ENCODE results near the gene SNX27.

The SNX27 gene

DNA sequence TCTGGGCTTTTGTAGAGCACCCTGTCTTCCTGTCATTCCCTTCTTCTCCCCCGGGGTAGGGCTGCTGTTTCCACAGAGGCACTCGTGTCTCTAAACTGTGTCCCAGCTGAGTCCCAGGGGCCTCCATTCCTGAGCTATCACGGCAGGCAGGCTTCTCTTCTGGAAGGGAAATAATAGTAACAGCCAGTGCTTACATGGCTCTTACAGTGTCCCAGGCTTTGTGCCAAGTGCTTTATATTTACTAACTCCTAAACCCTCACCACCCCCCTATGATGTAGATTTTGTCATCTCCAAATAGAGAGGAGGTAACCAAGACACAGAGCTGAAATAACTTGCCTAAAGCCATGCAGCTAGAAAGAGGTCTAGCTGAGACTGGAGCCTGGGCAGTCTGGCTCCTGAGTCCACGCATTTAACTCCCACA lies 106.2 kb downstream of the SNX27 start:
- H3K4me3 ChIP-seq (ENCODE audit: low read depth, low read length): no peak overlapping the region
- CTCF ChIA-PET: interaction anchor here (1.3 to 1.7 kb wide), 2 partner anchors 17 to 118 kb away, joined by 5 to 6 read pairs; no protein-coding TSS in a partner anchor
- POLR2A ChIA-PET: interaction anchor here (0.6 to 1.4 kb wide), 3 partner anchors 47 to 178 kb away, joined by 4 to 8 read pairs (median 7); partner anchors contain the start of gene TUFT1
- no peaks in the 10 kb centered on the region for H3K9me3 ChIP-seq (ENCODE audit: control insufficient read depth, insufficient read depth, low read depth, low read length)
- no peak for TF ChIP-seq ZNF670 (tag by site-specific recombination; IDR thresholded peaks at IDR 0.05; ENCODE audit: low read depth)
- no peak for TF ChIP-seq ZNF146 (tag by site-specific recombination; IDR thresholded peaks at IDR 0.05)
- TF ChIP-seq ZNF292 (tag by site-specific recombination; IDR thresholded peaks at IDR 0.05; ENCODE audit: borderline replicate concordance, low read depth): no peak
- TF ChIP-seq ZNF473 (tag by site-specific recombination; IDR thresholded peaks at IDR 0.05): no peak
- TF ChIP-seq, protein P1, sequence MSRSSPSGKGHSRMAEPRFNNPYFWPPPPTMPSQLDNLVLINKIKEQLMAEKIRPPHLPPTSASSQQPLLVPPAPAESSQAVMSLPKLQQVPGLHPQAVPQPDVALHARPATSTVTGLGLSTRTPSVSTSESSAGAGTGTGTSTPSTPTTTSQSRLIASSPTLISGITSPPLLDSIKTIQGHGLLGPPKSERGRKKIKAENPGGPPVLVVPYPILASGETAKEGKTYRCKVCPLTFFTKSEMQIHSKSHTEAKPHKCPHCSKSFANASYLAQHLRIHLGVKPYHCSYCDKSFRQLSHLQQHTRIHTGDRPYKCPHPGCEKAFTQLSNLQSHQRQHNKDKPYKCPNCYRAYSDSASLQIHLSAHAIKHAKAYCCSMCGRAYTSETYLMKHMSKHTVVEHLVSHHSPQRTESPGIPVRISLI (tag by site-specific recombination; IDR thresholded peaks at IDR 0.05): no peak
- TF ChIP-seq ZNF341 (tag by site-specific recombination; IDR thresholded peaks at IDR 0.05; ENCODE audit: low read depth): peak; percentile 47; the same call in 1 of the 2 replicates
- no peak for TF ChIP-seq ZNF837 (tag by site-specific recombination; IDR thresholded peaks at IDR 0.05)
- TF ChIP-seq, protein P2, sequence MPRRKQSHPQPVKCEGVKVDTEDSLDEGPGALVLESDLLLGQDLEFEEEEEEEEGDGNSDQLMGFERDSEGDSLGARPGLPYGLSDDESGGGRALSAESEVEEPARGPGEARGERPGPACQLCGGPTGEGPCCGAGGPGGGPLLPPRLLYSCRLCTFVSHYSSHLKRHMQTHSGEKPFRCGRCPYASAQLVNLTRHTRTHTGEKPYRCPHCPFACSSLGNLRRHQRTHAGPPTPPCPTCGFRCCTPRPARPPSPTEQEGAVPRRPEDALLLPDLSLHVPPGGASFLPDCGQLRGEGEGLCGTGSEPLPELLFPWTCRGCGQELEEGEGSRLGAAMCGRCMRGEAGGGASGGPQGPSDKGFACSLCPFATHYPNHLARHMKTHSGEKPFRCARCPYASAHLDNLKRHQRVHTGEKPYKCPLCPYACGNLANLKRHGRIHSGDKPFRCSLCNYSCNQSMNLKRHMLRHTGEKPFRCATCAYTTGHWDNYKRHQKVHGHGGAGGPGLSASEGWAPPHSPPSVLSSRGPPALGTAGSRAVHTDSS (tag by site-specific recombination; IDR thresholded peaks at IDR 0.05): no peak
- TF ChIP-seq GLI4 (tag by site-specific recombination; IDR thresholded peaks at IDR 0.05): no peak
- TF ChIP-seq, protein P3, sequence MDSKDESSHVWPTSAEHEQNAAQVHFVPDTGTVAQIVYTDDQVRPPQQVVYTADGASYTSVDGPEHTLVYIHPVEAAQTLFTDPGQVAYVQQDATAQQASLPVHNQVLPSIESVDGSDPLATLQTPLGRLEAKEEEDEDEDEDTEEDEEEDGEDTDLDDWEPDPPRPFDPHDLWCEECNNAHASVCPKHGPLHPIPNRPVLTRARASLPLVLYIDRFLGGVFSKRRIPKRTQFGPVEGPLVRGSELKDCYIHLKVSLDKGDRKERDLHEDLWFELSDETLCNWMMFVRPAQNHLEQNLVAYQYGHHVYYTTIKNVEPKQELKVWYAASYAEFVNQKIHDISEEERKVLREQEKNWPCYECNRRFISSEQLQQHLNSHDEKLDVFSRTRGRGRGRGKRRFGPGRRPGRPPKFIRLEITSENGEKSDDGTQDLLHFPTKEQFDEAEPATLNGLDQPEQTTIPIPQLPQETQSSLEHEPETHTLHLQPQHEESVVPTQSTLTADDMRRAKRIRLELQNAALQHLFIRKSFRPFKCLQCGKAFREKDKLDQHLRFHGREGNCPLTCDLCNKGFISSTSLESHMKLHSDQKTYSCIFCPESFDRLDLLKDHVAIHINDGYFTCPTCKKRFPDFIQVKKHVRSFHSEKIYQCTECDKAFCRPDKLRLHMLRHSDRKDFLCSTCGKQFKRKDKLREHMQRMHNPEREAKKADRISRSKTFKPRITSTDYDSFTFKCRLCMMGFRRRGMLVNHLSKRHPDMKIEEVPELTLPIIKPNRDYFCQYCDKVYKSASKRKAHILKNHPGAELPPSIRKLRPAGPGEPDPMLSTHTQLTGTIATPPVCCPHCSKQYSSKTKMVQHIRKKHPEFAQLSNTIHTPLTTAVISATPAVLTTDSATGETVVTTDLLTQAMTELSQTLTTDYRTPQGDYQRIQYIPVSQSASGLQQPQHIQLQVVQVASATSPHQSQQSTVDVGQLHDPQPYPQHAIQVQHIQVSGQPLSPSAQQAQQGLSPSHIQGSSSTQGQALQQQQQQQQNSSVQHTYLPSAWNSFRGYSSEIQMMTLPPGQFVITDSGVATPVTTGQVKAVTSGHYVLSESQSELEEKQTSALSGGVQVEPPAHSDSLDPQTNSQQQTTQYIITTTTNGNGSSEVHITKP (tag by site-specific recombination; IDR thresholded peaks at IDR 0.05): peak; percentile 30; the same call in 1 of the 2 replicates
- no peak for TF ChIP-seq ZEB2 (tag by site-specific recombination; IDR thresholded peaks at IDR 0.05)
- TF ChIP-seq ZNF248 (tag by site-specific recombination; IDR thresholded peaks at IDR 0.05): no peak
- peak; percentile 36; the same call in 1 of the 2 replicates for TF ChIP-seq ZIC2 (tag by site-specific recombination; IDR thresholded peaks at IDR 0.05)
- TF ChIP-seq, protein P4, sequence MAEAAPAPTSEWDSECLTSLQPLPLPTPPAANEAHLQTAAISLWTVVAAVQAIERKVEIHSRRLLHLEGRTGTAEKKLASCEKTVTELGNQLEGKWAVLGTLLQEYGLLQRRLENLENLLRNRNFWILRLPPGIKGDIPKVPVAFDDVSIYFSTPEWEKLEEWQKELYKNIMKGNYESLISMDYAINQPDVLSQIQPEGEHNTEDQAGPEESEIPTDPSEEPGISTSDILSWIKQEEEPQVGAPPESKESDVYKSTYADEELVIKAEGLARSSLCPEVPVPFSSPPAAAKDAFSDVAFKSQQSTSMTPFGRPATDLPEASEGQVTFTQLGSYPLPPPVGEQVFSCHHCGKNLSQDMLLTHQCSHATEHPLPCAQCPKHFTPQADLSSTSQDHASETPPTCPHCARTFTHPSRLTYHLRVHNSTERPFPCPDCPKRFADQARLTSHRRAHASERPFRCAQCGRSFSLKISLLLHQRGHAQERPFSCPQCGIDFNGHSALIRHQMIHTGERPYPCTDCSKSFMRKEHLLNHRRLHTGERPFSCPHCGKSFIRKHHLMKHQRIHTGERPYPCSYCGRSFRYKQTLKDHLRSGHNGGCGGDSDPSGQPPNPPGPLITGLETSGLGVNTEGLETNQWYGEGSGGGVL (tag by site-specific recombination; IDR thresholded peaks at IDR 0.05): peak; percentile 38; the same call in 1 of the 2 replicates
- TF ChIP-seq ZNF830 (tag by site-specific recombination; IDR thresholded peaks at IDR 0.05; ENCODE audit: low read depth): no peak
- TF ChIP-seq, protein P5, sequence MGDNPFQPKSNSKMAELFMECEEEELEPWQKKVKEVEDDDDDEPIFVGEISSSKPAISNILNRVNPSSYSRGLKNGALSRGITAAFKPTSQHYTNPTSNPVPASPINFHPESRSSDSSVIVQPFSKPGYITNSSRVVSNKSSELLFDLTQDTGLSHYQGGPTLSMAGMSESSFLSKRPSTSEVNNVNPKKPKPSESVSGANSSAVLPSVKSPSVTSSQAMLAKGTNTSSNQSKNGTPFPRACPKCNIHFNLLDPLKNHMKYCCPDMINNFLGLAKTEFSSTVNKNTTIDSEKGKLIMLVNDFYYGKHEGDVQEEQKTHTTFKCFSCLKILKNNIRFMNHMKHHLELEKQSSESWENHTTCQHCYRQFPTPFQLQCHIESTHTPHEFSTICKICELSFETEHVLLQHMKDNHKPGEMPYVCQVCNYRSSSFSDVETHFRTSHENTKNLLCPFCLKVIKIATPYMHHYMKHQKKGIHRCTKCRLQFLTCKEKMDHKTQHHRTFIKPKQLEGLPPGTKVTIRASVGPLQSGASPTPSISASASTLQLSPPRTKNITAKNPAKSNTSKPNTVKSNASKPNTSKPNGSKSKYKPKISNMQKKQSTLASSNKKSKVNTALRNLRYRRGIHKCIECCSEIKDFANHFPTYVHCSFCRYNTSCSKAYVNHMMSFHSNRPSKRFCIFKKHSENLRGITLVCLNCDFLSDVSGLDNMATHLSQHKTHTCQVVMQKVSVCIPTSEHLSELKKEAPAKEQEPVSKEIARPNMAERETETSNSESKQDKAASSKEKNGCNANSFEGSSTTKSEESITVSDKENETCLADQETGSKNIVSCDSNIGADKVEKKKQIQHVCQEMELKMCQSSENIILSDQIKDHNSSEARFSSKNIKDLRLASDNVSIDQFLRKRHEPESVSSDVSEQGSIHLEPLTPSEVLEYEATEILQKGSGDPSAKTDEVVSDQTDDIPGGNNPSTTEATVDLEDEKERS (tag by site-specific recombination; IDR thresholded peaks at IDR 0.05): no peak
- TF ChIP-seq, protein P6, sequence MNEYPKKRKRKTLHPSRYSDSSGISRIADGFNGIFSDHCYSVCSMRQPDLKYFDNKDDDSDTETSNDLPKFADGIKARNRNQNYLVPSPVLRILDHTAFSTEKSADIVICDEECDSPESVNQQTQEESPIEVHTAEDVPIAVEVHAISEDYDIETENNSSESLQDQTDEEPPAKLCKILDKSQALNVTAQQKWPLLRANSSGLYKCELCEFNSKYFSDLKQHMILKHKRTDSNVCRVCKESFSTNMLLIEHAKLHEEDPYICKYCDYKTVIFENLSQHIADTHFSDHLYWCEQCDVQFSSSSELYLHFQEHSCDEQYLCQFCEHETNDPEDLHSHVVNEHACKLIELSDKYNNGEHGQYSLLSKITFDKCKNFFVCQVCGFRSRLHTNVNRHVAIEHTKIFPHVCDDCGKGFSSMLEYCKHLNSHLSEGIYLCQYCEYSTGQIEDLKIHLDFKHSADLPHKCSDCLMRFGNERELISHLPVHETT (tag by site-specific recombination; IDR thresholded peaks at IDR 0.05): no peak
- no peak for TF ChIP-seq ZNF747 (tag by site-specific recombination; IDR thresholded peaks at IDR 0.05)
- H3K27ac ChIP-seq (ENCODE audit: extremely low read depth, low read depth, low read length): no peak overlapping the region
- no peaks in the 10 kb centered on the region for H3K36me3 ChIP-seq (ENCODE audit: control insufficient read depth in 2 of 2, insufficient read depth in 1 of 2, low read length in 2 of 2)
- H3K4me1 ChIP-seq (ENCODE audit: control insufficient read depth, insufficient read depth, low read length): no peaks in the 10 kb centered on the region
